HG02623 (cell line): ENCODE data around the gene CEP41.

Source experiments
- ATAC-seq: cut with Tn5 transposase; IDR thresholded peaks from one replicate; pipeline ENCODE4 v1.9.1; 2021; ENCODE audit warnings: moderate library complexity; ENCODE audit not compliant: unreplicated experiment

CEP41 gene

GRCh38 chr7:130372402-130373165, 68.2 kb downstream of the CEP41 start:
- ATAC-seq = no peak

DNA sequence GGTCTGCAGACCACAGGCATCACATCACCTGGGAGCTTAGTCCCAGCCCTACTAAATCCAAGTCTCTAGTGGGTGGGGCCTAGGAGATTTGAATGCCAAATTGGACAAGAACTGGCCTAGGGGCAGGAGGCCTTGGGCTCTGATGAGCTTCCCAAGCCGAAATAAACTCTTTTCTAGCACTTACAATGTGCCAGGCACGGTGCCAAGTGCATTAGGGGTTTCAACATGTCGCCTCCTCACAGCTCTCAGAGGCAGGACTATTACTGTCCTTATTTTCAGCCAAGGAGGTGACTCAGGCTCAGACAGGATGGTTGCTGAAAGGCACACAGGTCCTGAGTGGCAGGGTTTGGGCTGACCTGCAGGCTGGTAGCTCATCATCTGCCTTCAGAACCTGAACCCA, 69.8 kb downstream of the CEP41 start:
- no peak for ATAC-seq

DNA sequence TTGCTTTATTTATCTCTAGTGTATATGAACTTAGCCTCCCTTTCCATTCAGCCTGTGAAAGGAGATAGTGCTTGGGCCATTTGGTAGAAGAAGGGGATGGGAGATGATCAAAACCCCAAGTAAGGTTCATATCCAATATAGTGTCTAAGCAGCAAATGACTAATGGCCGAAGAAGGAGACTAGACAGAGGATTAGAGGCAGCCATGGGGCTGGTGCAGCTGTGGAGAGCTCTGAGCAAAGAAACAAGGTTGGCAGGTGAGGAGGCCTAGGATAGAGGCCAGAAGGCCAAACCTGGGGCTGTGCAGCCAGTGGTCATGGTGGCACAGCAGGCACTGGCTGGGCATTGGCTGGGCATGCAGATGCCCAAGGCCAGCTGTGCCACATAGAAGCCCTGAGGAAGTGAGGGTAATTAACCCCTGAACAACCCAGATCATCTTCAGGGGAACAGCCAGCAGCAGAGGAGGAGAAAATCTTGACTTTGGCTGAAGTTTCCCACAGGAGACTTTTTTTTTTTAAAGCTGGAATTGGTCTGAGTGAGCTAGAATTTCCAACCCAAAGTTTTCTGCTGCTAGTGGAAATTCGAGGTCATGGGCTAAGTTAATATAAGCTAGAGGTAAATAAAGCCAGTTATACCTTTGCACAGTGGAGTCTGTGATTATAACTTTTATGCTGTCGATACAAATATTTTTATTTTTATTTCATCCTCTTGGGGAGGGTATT, 70.8 kb downstream of the CEP41 start:
- no peak for ATAC-seq

- ATAC-seq = no peak
Observed at GRCh38 chr7:130369110-130369711, 71.6 kb downstream of the CEP41 start.

DNA sequence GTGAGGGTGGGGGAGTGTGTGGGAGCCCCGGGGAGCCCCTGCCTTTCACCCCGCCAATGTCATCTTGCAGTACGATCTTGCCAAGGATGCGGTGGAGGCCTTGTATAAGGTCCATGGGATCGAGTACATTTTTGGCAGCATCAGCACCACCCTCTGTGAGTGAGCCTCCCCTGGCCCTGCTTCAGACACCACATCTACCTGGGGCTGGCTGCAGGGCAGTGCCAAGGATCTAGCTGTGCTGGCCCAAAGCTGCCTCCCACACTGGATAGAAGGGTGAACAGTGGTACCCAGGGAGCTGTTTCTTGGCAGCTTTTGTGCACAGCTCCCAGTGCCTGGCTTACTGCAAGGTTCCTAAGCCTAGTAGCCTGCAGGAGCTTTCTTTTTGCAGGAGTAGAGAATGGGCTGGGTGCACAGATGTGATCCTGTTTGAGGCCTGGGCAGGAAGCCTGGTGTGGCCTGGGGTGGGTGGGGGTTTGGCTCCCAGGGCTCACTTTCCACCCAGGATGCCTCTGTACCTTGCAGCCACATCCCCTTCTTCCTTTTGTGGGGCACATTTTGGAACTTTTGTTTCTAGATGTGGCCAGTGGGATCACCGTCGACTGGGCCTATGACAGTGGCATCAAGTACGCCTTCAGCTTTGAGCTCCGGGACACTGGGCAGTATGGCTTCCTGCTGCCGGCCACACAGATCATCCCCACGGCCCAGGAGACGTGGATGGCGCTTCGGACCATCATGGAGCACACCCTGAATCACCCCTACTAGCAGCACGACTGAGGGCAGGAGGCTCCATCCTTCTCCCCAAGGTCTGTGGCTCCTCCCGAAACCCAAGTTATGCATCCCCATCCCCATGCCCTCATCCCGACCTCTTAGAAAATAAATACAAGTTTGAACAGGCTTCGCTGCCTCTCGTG, 72.7 kb downstream of the CEP41 start:
- no peak for ATAC-seq

DNA sequence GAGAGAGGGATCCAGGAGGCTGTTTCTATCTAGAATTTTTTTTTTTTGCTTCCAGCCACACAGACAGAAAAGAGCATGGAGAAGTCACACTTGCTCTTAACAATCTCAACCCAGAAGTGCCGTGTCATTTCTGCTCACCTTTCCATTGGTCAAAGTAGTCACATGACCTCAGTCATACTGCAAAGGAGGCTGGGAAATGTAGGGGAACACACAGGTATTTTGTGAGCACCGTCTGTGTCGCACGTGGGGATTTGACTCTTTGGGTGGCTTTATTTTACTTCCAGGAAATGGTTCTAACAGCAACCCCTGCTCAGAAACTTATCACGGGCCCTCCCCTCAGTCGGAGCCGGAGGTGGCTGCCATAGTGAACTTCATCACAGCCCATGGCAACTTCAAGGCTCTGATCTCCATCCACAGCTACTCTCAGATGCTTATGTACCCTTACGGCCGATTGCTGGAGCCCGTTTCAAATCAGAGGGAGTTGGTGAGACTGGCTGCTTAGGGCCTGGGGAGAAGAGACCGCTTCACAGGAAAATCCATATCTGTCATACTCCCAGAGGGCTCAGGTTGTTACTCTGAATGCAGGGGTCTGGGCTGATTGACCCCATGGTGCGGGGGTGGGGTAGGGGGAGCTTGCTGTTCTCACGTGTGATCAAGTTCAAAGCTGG, 73.6 kb downstream of the CEP41 start:
- no peak for ATAC-seq

- ATAC-seq = no peak
Observed at GRCh38 chr7:130366564-130366963, 74.3 kb downstream of the CEP41 start.

DNA sequence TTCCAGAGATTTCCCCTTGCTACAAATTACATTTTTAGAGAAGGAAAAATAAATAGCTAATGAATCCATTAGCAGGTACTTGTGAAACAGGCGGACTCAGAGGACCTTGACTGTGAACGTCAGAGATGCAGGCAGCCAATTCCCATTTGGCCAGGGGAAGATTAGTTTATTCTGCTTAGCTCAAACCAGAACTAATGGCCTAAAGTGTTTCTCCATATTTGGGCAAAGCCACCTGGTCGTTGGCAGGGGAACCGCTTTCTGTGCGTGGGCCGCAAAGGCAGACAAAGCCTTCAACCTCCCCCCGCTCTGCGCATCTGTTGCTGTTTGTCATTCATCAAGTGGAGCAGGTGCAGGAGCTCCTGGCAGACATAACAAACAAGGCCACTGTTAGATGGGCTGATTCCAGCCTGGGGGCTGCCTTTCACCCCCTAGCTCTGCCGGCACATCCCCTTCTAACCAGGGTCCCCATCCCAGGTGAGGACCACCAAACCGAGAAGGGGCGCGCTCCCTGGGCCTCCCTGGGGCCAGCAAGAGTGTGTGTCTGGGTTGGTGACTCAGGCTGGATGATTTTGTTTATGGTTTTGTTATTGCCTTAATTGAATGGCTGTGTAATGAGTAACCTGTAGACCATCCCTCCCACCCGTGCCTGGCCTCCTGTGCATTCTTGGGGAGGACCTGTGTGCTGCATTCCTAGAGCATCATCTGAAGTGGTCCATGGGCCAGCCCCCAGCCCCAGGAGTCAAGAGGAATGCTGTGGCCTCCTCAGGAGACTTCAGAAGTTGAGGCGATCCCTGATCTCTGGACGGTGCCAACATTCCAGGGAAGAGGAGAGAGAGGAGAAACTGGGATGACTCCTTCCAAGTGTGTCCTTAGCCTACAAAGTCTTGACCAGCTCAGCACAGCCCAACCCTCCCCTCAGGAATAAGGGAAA, 75.0 kb downstream of the CEP41 start:
- ATAC-seq = no peak

DNA sequence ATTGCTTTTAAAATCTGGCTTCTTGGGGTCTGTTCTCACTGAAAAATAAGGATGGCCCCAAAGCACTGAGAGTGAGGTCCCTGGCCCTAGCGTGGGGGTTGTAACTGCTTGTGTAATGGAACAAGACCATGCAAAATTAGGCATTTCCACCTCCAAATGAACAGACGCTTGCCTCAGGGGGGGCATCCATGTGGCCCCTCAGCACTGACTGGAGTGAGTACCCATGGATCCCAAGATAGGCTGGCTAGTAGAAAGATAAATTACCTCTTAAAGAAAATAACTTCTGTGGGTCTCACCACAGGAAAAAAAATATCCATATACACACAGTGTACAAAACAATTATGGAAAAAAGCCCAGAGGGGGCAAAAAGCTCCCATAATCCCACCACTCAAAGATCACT, 75.7 kb downstream of the CEP41 start:
- no peak for ATAC-seq

GRCh38 chr7:130364451-130364850, 76.4 kb downstream of the CEP41 start:
- no peak for ATAC-seq

GRCh38 chr7:130363026-130363847, 77.6 kb downstream of the CEP41 start:
- no peak for ATAC-seq

DNA sequence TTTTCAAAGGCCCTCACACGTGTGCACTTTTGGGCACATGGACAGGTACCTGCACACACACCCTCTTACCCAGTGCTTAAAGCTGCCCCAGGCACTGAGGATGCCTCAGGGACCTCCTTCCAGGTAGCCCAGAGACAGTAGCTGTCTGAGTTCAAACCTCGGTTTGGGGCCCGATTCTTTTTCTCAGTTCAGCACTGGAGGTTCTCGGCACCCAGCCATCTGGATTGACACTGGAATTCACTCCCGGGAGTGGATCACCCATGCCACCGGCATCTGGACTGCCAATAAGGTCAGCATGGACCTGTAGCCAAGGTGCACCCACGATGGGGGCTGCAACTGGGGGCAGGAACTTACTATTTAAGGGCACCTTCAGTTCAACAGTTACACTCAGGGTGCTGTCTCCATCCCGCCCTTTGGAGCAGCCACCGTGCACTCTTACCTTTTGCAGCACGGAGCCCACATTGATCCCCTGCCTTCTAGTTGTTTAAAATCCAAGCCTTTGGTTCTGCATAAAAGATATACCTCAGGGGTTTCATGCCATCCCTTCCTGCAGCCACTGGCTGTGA, 78.5 kb downstream of the CEP41 start:
- ATAC-seq = no peak

GRCh38 chr7:130361681-130362080, 79.1 kb downstream of the CEP41 start:
- ATAC-seq = no peak

GRCh38 chr7:130360518-130360917, 80.3 kb downstream of the CEP41 start:
- no peak for ATAC-seq

GRCh38 chr7:130359276-130359857, 81.4 kb downstream of the CEP41 start:
- ATAC-seq = no peak

DNA sequence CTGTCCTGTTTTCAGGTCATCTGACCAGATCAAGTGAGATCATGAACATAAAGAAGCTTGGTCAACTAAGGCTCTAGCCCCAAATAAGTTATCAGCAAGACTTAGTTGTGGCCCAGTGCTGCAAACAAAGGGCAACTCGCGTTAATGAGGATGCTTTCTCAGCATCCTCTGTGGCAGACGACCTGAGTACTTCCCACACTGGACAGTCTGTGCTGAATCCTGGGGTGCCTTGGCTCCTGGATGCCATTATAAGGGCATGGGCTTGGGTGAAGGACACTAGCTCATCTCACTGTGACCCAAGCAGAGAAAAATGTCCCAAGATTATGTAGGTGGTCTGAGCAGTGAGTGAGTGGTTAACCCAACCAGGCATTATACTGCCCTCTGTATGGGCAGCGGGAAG, 82.3 kb downstream of the CEP41 start:
- no peak for ATAC-seq

GRCh38 chr7:130356876-130357611, 83.8 kb downstream of the CEP41 start:
- ATAC-seq = no peak
